Thoracic aorta (tissue), 2 donors: ENCODE measurements around the gene NDRG3. TPM values are rescaled to one million over a fixed set of nuclear protein-coding genes. Genes with fewer than 3 reads are reported as not detected.
"Not testable (repeated sequence)": the region's sequence is repeated elsewhere in the genome, so short reads cannot be mapped to it uniquely, and the experiment has no call there.

Experiments
- ATAC-seq: fragments of 150-250 bp; one replicate; pipeline ENCODE4 v1.8.0; 2017; ENCODE audit warnings: low read depth; ENCODE audit not compliant: insufficient number of reproducible peaks, low FRiP score
- DNase-seq: peaks from one replicate; pipeline ENCODE4 v3.0.0-alpha.2; 2020; ENCODE audit warnings: low spot score
- H3K27ac ChIP-seq, 2 donors: fragments of 200-600 bp; sonication (generic); 1 replicate in 1 of 2; 2 replicates in 1 of 2; pipeline ENCODE4 v1.5.1; 2016; ENCODE audit warnings: mild to moderate bottlenecking in 2 of 2, moderate library complexity in 2 of 2
- H3K27me3 ChIP-seq: fragments of 200-600 bp; sonication (generic); replicated peaks from 2 replicates; pipeline ENCODE4 v1.6.0; 2016; ENCODE audit warnings: mild to moderate bottlenecking; ENCODE audit not compliant: insufficient read depth
- H3K36me3 ChIP-seq: fragments of 200-600 bp; sonication (generic); one replicate; pipeline ENCODE4 v1.5.1; 2016
- H3K4me1 ChIP-seq, 2 donors: fragments of 200-600 bp; sonication (generic); 1 replicate in 1 of 2; 2 replicates in 1 of 2; pipeline versions ENCODE4 v1.5.1 to v1.6.0; 2016; ENCODE audit warnings: low read depth in 2 of 2, mild to moderate bottlenecking in 1 of 2; ENCODE audit not compliant: control insufficient read depth in 1 of 2
- H3K4me3 ChIP-seq: fragments of 200-600 bp; sonication (generic); 2 replicates; pipeline ENCODE4 v1.5.1; 2016; ENCODE audit warnings: mild to moderate bottlenecking
- H3K9me3 ChIP-seq: fragments of 200-600 bp; sonication (generic); 2 replicates; pipeline ENCODE4 v1.5.1; 2016
- CTCF ChIP-seq: fragments of 200-600 bp; sonication (generic); IDR thresholded peaks from one replicate; pipeline ENCODE4 v1.5.1; 2019; ENCODE audit warnings: antibody characterized with exemption
- total RNA-seq, 2 donors: library from RNA; depleted of rRNA; stranded (reverse); fragments of >200 nt; gene quantifications; one replicate each; pipeline versions ENCODE4 v1.1.0 to v1.2.3, GENCODE V29; 2016

The NDRG3 gene
- total RNA-seq, 2 donors from 2014 or later = 50.9 to 57.7 TPM

DNA sequence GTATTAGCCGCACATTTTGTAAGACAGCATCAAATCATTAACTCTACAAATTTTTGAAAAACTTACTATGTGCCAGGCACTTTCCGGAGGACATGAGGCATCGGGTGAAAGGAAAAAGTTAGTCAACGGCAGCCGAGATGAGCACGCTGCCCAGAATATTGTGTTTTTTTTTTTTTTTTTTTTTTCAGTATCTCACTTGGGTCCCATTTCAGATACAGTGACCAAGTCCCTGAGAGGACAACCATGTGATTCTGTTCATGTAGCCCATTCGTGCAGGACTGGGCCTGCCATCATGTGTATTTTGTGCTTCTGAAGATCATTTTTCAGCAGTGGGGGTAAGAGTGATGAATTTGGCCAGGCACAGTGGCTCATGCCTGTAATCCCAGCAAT, 101.2 kb downstream of the NDRG3 start:
- ATAC-seq (no peak), DNase-seq (no peak)
- H3K9me3 ChIP-seq = no peaks in the 10 kb centered on the region
- H3K36me3 ChIP-seq = no peaks in the 10 kb centered on the region
- H3K4me1 ChIP-seq = no peaks in the 10 kb centered on the region
- H3K27me3 ChIP-seq = no peaks in the 10 kb centered on the region
- no peak overlapping the region for H3K4me3 ChIP-seq
- H3K27ac ChIP-seq = no peak overlapping the region
- no peak for TF ChIP-seq CTCF

- no peaks in the 10 kb centered on the region for H3K4me1 ChIP-seq
- H3K27ac ChIP-seq = no peak overlapping the region
- no peaks in the 10 kb centered on the region for H3K36me3 ChIP-seq
- ATAC-seq (no peak), DNase-seq (no peak)
- no peaks in the 10 kb centered on the region for H3K27me3 ChIP-seq
- H3K9me3 ChIP-seq = no peaks in the 10 kb centered on the region
- H3K4me3 ChIP-seq = no peak overlapping the region
- no peak for TF ChIP-seq CTCF
Measured at GRCh38 chr20:36644032-36644705, 101.7 kb downstream of the NDRG3 start.

DNA sequence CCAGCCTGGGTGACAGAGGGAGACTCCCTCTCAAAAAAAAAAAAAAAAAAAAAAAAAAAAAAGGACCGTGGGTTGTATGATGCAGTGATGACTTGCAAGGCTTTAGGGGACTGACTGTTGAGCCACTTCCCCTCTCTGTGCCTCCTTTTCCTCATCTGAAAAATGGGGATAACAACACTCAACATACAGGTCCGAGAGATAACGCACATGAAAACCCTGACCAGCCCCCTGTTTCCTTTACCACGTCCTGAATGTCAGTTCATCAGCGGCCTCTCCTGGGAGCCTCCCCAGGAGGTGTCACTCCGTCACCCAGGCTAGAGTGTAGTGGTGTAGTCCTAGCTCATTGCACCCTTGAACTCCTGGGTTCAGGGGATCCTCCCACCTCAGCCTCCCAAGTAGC, 103.8 kb downstream of the NDRG3 start:
- no peak for TF ChIP-seq CTCF
- no peaks in the 10 kb centered on the region for H3K4me1 ChIP-seq
- no peak for DNase-seq
- H3K36me3 ChIP-seq = no peaks in the 10 kb centered on the region
- no peaks in the 10 kb centered on the region for H3K27me3 ChIP-seq
- no peak for ATAC-seq
- no peak overlapping the region for H3K27ac ChIP-seq
- no peak overlapping the region for H3K4me3 ChIP-seq
- no peaks in the 10 kb centered on the region for H3K9me3 ChIP-seq

DNA sequence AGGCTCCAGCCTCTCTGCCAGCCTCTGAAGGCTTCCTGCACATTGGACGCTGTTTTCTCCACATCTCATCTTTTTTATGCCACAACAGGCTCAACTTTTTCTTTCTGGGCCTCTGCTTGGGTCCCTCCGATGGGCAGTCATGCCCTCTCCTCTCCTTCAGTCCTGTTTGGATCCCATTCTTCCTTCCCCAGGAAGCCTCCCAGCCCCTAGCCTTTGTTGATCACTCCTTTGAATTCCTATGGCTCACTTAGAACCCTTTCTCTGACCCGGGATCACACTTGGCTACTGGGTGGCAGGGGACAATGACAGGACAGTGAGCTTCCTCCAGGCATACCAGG, 104.4 kb downstream of the NDRG3 start:
- DNase-seq (no peak), ATAC-seq (no peak)
- no peak overlapping the region for H3K4me3 ChIP-seq
- no peaks in the 10 kb centered on the region for H3K27me3 ChIP-seq
- H3K4me1 ChIP-seq = no peaks in the 10 kb centered on the region
- no peaks in the 10 kb centered on the region for H3K9me3 ChIP-seq
- TF ChIP-seq CTCF = no peak
- no peak overlapping the region for H3K27ac ChIP-seq
- no peaks in the 10 kb centered on the region for H3K36me3 ChIP-seq

DNA sequence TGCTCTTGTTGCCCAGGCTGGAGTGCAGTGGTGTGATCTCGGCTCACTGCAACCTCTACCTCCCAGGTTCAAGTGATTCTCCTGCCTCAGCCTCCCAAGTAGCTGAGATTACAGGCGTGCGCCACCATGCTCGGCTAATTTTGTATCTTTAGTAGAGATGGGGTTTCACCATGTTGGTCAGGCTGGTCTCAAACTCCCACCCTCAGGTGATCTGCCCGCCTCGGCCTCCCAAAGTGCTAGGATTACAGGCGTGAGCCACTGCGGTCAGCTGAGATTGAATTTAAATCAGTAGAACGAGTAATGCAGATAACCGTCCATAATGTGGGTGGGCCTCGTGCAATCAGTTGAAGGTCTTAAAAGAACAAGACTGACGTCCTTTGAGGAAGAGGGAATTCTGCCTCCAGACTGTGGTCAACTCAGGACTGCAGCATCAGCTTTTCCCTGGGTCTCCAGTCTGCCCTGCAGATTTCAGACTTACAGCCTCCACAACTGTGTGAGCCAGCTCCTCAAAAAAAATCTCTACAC, 107.0 kb downstream of the NDRG3 start:
- not testable (repeated sequence) for H3K27ac ChIP-seq, DNase-seq, H3K9me3 ChIP-seq, ATAC-seq, H3K27me3 ChIP-seq, H3K4me1 ChIP-seq, H3K4me3 ChIP-seq, H3K36me3 ChIP-seq

- Histone ChIP-seq H3K36me3 (no peaks in the 10 kb centered on the region), H3K4me1 (no peaks in the 10 kb centered on the region), H3K27me3 (no peaks in the 10 kb centered on the region), H3K27ac (no peak overlapping the region), H3K4me3 (no peak overlapping the region), H3K9me3 (no peaks in the 10 kb centered on the region)
- DNase-seq (no peak), ATAC-seq (no peak)
- no peak for TF ChIP-seq CTCF
Measured at GRCh38 chr20:36634342-36634741, 111.5 kb downstream of the NDRG3 start.
